ENCODE results near the gene LYPLA2.

LYPLA2 gene

DNA sequence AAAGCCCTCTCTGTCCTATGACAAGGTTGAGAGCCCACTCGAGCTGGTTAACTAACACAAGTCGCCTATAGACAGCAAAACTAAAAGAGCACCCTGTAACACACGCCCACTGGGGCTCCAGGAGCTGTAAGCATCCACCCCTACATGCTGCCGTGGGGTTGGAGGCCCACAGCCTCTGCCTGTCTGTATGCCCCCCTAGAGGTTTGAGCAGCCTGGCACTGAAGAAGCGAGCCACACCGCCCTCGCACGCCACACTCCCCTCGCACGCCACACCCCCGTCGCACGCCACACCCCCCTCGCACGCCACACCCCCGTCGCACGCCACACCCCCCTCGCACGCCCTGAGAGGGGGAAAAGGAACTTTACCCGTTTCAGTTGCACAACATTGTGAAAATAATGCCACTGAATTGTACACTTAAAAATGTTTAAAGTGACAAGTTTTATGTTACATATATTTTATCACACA, 47.5 kb downstream of the LYPLA2 start:
- TF ChIP-seq, protein P1, sequence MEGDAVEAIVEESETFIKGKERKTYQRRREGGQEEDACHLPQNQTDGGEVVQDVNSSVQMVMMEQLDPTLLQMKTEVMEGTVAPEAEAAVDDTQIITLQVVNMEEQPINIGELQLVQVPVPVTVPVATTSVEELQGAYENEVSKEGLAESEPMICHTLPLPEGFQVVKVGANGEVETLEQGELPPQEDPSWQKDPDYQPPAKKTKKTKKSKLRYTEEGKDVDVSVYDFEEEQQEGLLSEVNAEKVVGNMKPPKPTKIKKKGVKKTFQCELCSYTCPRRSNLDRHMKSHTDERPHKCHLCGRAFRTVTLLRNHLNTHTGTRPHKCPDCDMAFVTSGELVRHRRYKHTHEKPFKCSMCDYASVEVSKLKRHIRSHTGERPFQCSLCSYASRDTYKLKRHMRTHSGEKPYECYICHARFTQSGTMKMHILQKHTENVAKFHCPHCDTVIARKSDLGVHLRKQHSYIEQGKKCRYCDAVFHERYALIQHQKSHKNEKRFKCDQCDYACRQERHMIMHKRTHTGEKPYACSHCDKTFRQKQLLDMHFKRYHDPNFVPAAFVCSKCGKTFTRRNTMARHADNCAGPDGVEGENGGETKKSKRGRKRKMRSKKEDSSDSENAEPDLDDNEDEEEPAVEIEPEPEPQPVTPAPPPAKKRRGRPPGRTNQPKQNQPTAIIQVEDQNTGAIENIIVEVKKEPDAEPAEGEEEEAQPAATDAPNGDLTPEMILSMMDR (IDR thresholded peaks at IDR 0.05; ENCODE audit: borderline replicate concordance, insufficient read depth, low read depth, low read length), result no peak
- no peak overlapping the region for H3K4me3 ChIP-seq (ENCODE audit: low read depth, low read length)

DNA sequence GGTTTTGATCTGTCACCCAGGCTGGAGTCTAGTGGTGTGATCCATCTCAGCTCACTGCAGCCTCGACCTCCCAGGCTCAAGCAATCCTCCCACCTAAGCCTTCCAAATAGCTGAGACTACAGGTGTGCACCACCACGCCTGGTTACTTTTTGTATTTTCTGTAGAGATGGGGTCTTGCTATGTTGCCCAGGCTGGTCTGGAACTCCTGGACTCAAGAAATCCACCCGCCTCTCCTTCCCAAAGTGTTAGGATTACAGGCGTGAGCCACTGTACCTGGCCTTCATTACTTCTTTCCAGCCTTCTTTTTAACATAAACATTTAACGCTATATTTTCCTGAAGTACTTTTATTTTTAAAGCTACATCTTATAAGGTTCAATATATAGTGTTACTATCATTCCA, 52.7 kb downstream of the LYPLA2 start:
- no peak overlapping the region for H3K4me3 ChIP-seq (ENCODE audit: low read depth, low read length)
- TF ChIP-seq, protein P1 (IDR thresholded peaks at IDR 0.05; ENCODE audit: borderline replicate concordance, insufficient read depth, low read depth, low read length), result no peak

All from GM12875 (cell line).